Nephron progenitor cell (in vitro differentiated cells): ENCODE data around the gene GRIK1.

Experiments
- DNase-seq: peaks from one replicate; pipeline ENCODE4 v3.0.0; 2021
- H3K27ac Mint-ChIP-seq: 2 replicates; pipeline ENCODE4 v1.8.0; 2021; ENCODE audit warnings: mild to moderate bottlenecking, moderate library complexity, mixed read lengths
- H3K27me3 Mint-ChIP-seq: 2 replicates; pipeline ENCODE4 v1.8.0; 2021; ENCODE audit warnings: mild to moderate bottlenecking, low read depth, mixed read lengths; ENCODE audit not compliant: poor library complexity
- H3K36me3 Mint-ChIP-seq: 2 replicates; pipeline ENCODE4 v1.8.0; 2021; ENCODE audit warnings: low read depth, mixed read lengths
- H3K4me1 Mint-ChIP-seq: 2 replicates; pipeline ENCODE4 v1.8.0; 2021; ENCODE audit warnings: mixed read lengths
- H3K4me3 Mint-ChIP-seq: 2 replicates; pipeline ENCODE4 v1.8.0; 2021; ENCODE audit warnings: mild to moderate bottlenecking, moderate library complexity, mixed read lengths
- H3K9me3 Mint-ChIP-seq: 2 replicates; pipeline ENCODE4 v1.8.0; 2021; ENCODE audit warnings: mild to moderate bottlenecking, moderate library complexity, mixed read lengths
- TF ChIP-seq, protein P1 (sequence below): fragments of 200-600 bp; sonication (generic); IDR thresholded peaks from 2 replicates; pipeline ENCODE4 v1.5.0; 2021; ENCODE audit warnings: antibody characterized with exemption

The GRIK1 gene

DNA sequence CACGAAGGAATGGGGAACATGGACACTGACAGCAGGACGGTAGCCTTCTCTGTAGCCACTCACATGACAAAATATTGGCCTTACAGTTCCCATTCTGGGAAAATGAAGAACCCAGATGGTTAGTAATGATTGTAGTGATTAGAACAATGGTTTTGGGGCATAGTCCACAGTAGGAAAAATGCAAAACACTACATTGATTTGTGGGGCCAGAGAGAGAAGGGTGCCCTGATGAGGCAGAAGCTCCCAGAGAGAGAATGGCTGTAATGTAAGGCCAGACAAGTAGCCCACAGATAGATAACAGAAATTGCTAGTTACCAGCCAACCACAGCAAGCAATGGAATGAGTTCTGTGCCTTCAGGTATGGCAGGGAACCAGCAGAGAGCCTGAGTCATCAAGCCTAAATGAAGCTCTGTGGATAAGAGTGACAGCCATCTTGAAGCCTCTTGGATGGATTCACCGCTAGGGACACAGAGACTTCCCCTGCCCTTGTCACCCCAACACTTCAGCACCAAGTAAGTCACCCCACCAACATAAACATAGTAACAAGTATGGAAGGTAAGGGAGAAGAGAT, 435.0 kb downstream of the GRIK1 start:
- peaks cover 3% of the 10 kb centered on the region for H3K9me3 Mint-ChIP-seq

DNA sequence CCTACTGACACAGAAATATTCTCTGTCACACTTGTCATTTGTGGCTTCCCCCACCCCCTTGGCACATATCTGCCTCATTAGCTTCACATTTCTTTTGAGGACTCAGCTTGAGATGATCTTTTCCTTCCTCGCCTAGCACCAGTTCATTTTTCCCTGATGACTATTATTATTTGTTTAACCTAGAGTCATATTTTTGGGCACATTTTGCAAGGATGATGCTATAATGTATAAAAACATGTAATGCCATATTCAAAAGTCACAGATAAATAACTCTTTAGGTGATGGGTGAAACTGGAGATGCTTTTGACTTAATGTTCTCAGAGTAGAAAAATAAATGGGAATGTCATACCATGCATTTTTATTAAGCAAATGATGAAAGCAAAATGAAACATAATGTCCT, 438.3 kb downstream of the GRIK1 start:
- TF ChIP-seq, protein P1, sequence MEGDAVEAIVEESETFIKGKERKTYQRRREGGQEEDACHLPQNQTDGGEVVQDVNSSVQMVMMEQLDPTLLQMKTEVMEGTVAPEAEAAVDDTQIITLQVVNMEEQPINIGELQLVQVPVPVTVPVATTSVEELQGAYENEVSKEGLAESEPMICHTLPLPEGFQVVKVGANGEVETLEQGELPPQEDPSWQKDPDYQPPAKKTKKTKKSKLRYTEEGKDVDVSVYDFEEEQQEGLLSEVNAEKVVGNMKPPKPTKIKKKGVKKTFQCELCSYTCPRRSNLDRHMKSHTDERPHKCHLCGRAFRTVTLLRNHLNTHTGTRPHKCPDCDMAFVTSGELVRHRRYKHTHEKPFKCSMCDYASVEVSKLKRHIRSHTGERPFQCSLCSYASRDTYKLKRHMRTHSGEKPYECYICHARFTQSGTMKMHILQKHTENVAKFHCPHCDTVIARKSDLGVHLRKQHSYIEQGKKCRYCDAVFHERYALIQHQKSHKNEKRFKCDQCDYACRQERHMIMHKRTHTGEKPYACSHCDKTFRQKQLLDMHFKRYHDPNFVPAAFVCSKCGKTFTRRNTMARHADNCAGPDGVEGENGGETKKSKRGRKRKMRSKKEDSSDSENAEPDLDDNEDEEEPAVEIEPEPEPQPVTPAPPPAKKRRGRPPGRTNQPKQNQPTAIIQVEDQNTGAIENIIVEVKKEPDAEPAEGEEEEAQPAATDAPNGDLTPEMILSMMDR: no peak
- H3K4me3 Mint-ChIP-seq: no peak overlapping the region
- H3K27ac Mint-ChIP-seq: peak overlapping the region; percentile 10
- peaks cover 4% of the 10 kb centered on the region for H3K4me1 Mint-ChIP-seq
- no peak for DNase-seq
- peaks cover 26% of the 10 kb centered on the region for H3K36me3 Mint-ChIP-seq
- peaks cover 3% of the 10 kb centered on the region for H3K27me3 Mint-ChIP-seq
- H3K9me3 Mint-ChIP-seq: peaks cover 17% of the 10 kb centered on the region

More for the DNA sequence above, 435.0 kb downstream of the GRIK1 start:
- peaks cover 3% of the 10 kb centered on the region for H3K27me3 Mint-ChIP-seq
- TF ChIP-seq, protein P1: no peak
- no peak overlapping the region for H3K4me3 Mint-ChIP-seq
- DNase-seq: no peak
- peaks cover 9% of the 10 kb centered on the region for H3K36me3 Mint-ChIP-seq
- H3K4me1 Mint-ChIP-seq: peaks cover 16% of the 10 kb centered on the region
- no peak overlapping the region for H3K27ac Mint-ChIP-seq

DNA sequence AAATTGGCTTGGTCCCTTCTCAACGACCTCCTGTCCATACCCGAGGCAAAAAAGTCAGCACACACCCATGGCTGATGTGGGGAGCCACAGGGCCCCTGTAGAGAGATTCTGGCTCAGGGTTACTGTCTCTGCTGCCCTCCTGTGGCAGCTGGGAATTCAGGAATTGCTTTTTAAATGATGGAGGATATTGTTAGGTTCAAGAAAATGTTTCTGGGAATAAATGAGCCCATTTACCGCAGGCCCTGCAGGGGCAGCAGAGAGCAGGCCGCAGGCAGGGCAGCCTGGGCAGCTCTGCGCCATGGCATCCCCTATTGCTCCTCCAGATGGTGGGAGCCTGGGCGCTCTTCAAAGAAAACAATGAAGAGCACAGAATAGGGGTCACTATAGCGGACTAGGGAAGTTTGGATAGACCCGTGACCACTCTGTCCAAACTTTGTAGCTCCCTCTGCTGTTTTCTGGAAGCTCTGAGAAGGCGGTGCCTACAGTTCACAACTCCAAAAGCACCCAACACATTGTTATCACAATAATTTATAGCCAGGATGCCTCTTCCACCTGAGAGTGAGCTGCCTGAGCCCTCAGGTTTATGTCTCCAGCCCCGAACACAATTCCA, 440.0 kb downstream of the GRIK1 start:
- H3K9me3 Mint-ChIP-seq: peaks cover 21% of the 10 kb centered on the region
- H3K27ac Mint-ChIP-seq: no peak overlapping the region
- H3K27me3 Mint-ChIP-seq: peaks cover 3% of the 10 kb centered on the region
- H3K36me3 Mint-ChIP-seq: peaks cover 22% of the 10 kb centered on the region
- TF ChIP-seq, protein P1: peak; percentile 48
- DNase-seq: peak; percentile 10
- peaks cover under 1% of the 10 kb centered on the region for H3K4me1 Mint-ChIP-seq
- H3K4me3 Mint-ChIP-seq: no peak overlapping the region

DNA sequence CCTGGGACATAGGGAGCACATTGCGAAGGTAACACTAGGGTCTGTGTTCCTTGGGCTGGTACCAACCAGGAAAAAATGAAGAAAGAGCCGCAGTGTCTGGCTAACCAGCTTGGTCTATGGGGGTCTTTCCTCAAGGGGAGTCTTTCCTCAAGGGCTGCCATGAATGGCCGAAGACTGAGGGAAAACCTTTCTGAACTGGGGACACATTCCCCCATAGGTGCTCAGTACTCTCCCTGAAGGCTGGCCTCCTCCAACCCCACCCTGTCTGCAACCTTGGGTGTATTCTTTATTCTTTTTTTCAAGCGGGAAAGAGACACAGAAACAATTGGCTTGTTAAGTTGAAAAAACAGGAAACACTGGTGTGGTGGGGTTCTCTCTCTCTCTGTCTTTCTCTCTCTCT, 440.6 kb downstream of the GRIK1 start:
- H3K27me3 Mint-ChIP-seq: peaks cover 3% of the 10 kb centered on the region
- DNase-seq: no peak
- TF ChIP-seq, protein P1: no peak
- H3K27ac Mint-ChIP-seq: no peak overlapping the region
- no peaks in the 10 kb centered on the region for H3K4me1 Mint-ChIP-seq
- no peak overlapping the region for H3K4me3 Mint-ChIP-seq
- peaks cover 17% of the 10 kb centered on the region for H3K36me3 Mint-ChIP-seq
- peaks cover 21% of the 10 kb centered on the region for H3K9me3 Mint-ChIP-seq

DNA sequence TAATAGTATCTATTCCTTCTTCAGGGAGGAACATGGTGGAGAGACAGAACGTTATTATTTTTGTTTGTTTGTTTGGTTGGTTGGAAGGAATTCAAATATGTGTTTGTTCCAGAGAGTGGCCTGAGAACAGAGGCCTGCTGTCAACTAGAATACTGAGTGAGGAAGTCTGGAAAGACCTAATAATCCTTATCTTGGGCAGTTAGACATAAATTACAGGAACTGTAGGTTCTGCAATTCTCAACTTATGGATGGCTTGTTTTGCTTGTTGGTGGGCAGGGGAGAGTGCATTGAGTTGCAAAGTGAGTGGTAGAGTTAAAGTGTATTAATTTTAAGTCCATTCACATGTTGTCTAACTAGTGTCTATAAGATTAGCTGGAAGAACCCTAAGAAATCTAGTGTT, 443.5 kb downstream of the GRIK1 start:
- H3K9me3 Mint-ChIP-seq: peaks cover 19% of the 10 kb centered on the region

More for the DNA sequence above, 443.5 kb downstream of the GRIK1 start:
- DNase-seq: no peak
- Mint-ChIP-seq H3K4me1 (peaks cover 6% of the 10 kb centered on the region), H3K4me3 (no peak overlapping the region), H3K27ac (no peak overlapping the region), H3K27me3 (peaks cover 11% of the 10 kb centered on the region), H3K36me3 (peaks cover 17% of the 10 kb centered on the region)
- TF ChIP-seq, protein P1: no peak
